Ascending aorta (tissue), 2 donors: ENCODE measurements around the gene MYO1D. TPM values are rescaled to one million over a fixed set of nuclear protein-coding genes. Genes with fewer than 3 reads are reported as not detected.
"Not testable (repeated sequence)": the region's sequence is repeated elsewhere in the genome, so short reads cannot be mapped to it uniquely, and the experiment has no call there.

Source experiments
- DNase-seq, 2 donors: peaks; one replicate each; pipeline ENCODE4 v3.0.0-alpha.2; 2019; ENCODE audit warnings: low spot score in 2 of 2
- H3K27ac ChIP-seq, 2 donors: fragments of 200-600 bp; sonication (generic); one replicate each; pipeline ENCODE4 v1.5.1; 2016 to 2017; ENCODE audit warnings: mild to moderate bottlenecking in 1 of 2
- H3K27me3 ChIP-seq: fragments of 200-600 bp; sonication (generic); one replicate; pipeline ENCODE4 v1.5.1; 2017
- H3K36me3 ChIP-seq, 2 donors: fragments of 200-600 bp; sonication (generic); one replicate each; pipeline ENCODE4 v1.5.1; 2016
- H3K4me1 ChIP-seq, 2 donors: fragments of 200-600 bp; sonication (generic); one replicate each; pipeline ENCODE4 v1.5.1; 2016 to 2017; ENCODE audit warnings: mild to moderate bottlenecking in 1 of 2
- H3K4me3 ChIP-seq, 2 donors: fragments of 200-600 bp; sonication (generic); one replicate each; pipeline ENCODE4 v1.5.1; 2016 to 2017; ENCODE audit warnings: mild to moderate bottlenecking in 1 of 2
- H3K9me3 ChIP-seq, 2 donors: fragments of 200-600 bp; sonication (generic); one replicate each; pipeline ENCODE4 v1.5.1; 2016
- intact Hi-C: fragments of 100-400 bp; cut with DNase I; formaldehyde crosslinking; loops from one replicate; pipeline ENCODE4 v1.15.1; 2023
- total RNA-seq: library from RNA; depleted of rRNA; stranded (reverse); fragments of >200 nt; gene quantifications from one replicate; pipeline ENCODE4 v1.1.0, GENCODE V29; 2016
- TF ChIP-seq, protein P1 (sequence below), 3 experiments: fragments of 200-600 bp in 2 of 3; fragments of 450-650 bp in 1 of 3; sonication (generic) in 2 of 3; IDR thresholded peaks; one replicate each; pipeline ENCODE4 v1.5.1; 2016 to 2019; ENCODE audit warnings: antibody characterized with exemption in 3 of 3, mild to moderate bottlenecking in 1 of 3, moderate library complexity in 1 of 3

Gene MYO1D
- total RNA-seq, 1 donor from 2014 or later: 105 TPM

DNA sequence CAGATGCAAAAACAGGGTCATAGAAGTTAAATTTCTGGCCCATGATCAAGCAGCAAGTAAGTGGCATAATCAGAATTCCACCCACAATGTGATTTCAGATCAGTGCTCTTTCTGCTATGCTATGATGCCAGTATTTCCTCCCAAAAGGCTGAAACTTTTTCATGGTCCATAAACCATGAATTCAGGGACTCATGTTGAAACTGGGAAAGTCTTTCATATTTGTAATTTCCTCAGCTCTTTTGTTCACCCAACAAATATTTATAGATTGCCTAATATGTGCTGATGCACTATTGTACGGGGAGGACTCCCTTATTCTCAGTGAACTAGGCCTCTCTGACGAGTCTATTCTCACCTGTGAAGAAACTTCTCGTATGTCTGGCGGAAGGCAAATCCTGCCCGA lies 156.3 kb downstream of the MYO1D start:
- no peak overlapping the region for H3K4me3 ChIP-seq
- no peaks in the 10 kb centered on the region for H3K9me3 ChIP-seq
- no peak overlapping the region for H3K27ac ChIP-seq
- no peak for DNase-seq
- TF ChIP-seq, protein P1, sequence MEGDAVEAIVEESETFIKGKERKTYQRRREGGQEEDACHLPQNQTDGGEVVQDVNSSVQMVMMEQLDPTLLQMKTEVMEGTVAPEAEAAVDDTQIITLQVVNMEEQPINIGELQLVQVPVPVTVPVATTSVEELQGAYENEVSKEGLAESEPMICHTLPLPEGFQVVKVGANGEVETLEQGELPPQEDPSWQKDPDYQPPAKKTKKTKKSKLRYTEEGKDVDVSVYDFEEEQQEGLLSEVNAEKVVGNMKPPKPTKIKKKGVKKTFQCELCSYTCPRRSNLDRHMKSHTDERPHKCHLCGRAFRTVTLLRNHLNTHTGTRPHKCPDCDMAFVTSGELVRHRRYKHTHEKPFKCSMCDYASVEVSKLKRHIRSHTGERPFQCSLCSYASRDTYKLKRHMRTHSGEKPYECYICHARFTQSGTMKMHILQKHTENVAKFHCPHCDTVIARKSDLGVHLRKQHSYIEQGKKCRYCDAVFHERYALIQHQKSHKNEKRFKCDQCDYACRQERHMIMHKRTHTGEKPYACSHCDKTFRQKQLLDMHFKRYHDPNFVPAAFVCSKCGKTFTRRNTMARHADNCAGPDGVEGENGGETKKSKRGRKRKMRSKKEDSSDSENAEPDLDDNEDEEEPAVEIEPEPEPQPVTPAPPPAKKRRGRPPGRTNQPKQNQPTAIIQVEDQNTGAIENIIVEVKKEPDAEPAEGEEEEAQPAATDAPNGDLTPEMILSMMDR (IDR thresholded peaks at IDR 0.05): no peak
- H3K4me1 ChIP-seq: no peaks in the 10 kb centered on the region
- intact Hi-C loops: no loop called here
- peaks cover 37 to 74% of the 10 kb centered on the region in 2 donors for H3K36me3 ChIP-seq
- H3K27me3 ChIP-seq: no peaks in the 10 kb centered on the region

DNA sequence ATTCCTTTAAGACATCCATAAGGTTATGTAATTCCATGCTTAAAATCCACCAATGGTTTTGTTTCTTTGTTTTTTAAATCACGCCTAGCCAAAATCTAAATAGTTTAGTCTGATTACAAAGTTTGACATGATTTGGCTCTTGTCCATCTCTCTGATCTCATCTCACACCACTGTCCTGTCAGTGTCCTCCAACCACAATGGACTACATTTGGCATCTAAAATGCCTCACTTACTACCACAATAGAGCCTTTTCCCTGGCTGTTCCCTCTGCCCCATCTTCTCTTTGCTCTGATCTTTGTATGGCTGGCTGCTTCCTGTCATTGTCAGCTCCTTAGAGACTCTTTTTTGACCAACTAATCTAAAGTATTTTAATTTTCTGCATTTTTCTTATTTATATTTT lies 157.2 kb downstream of the MYO1D start:
- Histone ChIP-seq H3K4me1 (no peaks in the 10 kb centered on the region), H3K36me3 (peaks cover 31 to 73% of the 10 kb centered on the region in 2 donors), H3K4me3 (no peak overlapping the region), H3K27ac (no peak overlapping the region), H3K27me3 (no peaks in the 10 kb centered on the region), H3K9me3 (no peaks in the 10 kb centered on the region)
- TF ChIP-seq, protein P1 (IDR thresholded peaks at IDR 0.05): no peak
- DNase-seq: no peak
- intact Hi-C loops: no loop called here

DNA sequence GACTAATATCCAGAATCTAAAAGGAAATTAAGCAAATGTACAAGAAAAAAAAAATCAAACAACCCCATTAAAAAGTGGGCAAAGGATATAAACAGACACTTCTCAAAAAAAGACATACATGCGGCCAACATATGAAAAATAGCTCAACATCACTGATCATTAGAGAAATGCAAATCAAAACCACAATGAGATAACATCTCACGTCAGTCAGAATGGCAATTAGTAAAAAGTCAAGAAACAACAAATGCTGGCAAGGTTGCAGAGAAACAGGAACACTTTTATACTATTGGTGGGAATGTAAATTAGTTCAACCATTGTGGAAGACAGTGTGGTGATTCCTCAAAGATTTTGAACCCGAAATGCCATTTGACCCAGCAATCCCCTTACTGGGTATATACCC lies 162.0 kb downstream of the MYO1D start:
- DNase-seq, H3K27me3 ChIP-seq, H3K4me1 ChIP-seq, H3K27ac ChIP-seq, H3K9me3 ChIP-seq, intact Hi-C loops, H3K4me3 ChIP-seq: not testable (repeated sequence)
- peaks cover 19 to 57% of the 10 kb centered on the region in 2 donors for H3K36me3 ChIP-seq

DNA sequence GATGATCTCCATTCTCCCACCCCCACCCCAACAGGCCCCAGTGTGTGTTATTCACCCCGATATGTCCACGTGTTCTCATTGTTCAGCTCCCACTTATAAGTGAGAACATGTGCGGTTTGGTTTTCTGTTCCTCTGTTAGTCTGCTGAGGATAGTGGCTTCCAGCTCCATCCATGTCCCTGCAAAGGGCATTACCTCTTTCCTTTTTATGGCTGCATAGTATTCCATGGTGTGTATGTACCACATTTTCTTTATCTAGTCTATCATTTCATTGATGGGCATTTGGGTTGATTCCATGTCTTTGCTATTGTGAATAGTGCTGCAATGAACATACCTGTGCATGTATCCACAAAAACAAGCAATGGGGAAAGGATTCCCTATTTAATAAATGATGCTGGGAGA lies 162.7 kb downstream of the MYO1D start:
- H3K27ac ChIP-seq, H3K27me3 ChIP-seq, H3K9me3 ChIP-seq, DNase-seq, H3K4me3 ChIP-seq, H3K4me1 ChIP-seq, intact Hi-C loops: not testable (repeated sequence)
- peaks cover 19 to 49% of the 10 kb centered on the region in 2 donors for H3K36me3 ChIP-seq

DNA sequence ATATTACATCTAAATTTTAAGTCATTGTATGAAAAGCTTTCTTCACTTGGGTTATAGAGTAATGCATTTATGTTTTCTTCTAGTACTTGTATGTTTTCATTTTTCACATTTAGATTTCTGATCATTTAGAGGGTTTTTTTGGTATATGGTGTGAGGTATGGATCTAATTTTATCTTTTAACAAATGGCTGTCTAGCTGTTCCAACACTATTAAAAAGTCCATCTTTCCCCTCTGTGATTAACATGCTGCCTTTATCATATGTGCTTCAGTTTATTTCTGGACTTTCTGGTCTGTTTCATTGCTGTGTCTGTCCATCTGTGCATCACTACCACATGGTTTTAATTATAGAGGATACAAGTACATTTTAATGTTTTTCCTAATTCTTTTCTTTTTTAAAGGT lies 163.8 kb downstream of the MYO1D start:
- H3K4me1 ChIP-seq: no peaks in the 10 kb centered on the region
- DNase-seq: no peak
- peaks cover 15 to 40% of the 10 kb centered on the region in 2 donors for H3K36me3 ChIP-seq
- H3K9me3 ChIP-seq: no peaks in the 10 kb centered on the region
- intact Hi-C loops: no loop called here
- H3K27me3 ChIP-seq: no peaks in the 10 kb centered on the region
- TF ChIP-seq, protein P1 (IDR thresholded peaks at IDR 0.05): no peak
- no peak overlapping the region for H3K4me3 ChIP-seq
- H3K27ac ChIP-seq: no peak overlapping the region

DNA sequence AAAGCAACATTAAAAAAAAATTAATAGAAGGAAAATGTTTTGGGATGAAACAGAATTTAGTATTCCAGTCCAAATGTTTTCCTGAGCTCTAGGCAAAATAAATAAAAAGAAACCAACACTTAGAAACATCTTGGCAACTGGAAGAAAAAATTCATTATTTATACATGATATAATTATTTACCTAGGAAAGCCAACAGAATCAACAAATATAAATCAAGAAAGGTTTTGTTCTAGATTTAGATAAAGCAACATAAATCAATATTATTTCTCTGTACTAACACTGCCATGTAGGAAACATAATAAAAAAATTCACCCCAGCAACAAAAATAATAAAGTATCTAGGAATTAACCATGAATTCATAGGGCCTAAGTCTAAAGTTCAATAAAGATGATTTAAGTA lies 167.4 kb downstream of the MYO1D start:
- H3K4me3 ChIP-seq: no peak overlapping the region
- no peaks in the 10 kb centered on the region for H3K9me3 ChIP-seq
- H3K4me1 ChIP-seq: no peaks in the 10 kb centered on the region
- TF ChIP-seq, protein P1 (IDR thresholded peaks at IDR 0.05): no peak
- intact Hi-C loops: no loop called here
- no peaks in the 10 kb centered on the region for H3K27me3 ChIP-seq
- DNase-seq: no peak
- H3K27ac ChIP-seq: no peak overlapping the region
- peaks cover 11 to 39% of the 10 kb centered on the region in 2 donors for H3K36me3 ChIP-seq

DNA sequence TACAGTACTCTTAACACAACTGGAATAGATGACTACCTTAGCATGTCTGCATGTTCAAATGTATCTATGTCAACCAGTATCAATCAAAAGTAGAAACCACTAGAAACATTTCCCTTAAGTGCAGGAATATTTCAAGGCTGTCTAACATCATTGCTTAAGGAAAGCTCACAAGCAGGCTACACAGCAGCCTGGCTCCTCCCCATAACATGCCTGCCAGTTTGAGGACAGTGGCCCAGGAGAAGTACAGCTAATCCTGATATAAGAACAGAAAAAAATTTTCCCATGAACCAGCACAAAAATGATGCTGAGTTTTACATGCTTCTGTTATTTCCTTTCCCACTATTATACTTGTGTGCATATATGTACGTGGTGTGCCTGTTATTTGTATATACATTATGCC lies 175.1 kb downstream of the MYO1D start:
- peaks cover 0 to 15% of the 10 kb centered on the region in 2 donors for H3K36me3 ChIP-seq
- no peak overlapping the region for H3K27ac ChIP-seq
- no peaks in the 10 kb centered on the region for H3K4me1 ChIP-seq
- no peak overlapping the region for H3K4me3 ChIP-seq
- TF ChIP-seq, protein P1 (IDR thresholded peaks at IDR 0.05): no peak
- H3K9me3 ChIP-seq: no peaks in the 10 kb centered on the region
- intact Hi-C loops: no loop called here
- no peaks in the 10 kb centered on the region for H3K27me3 ChIP-seq
- DNase-seq: no peak
